Dendritic cell treated with granulocyte-macrophage colony-stimulating factor and Interleukin-4, amounts not matched to agents 40 ng/mL and 50 ng/mL, for 4 days (primary cell): Measurements from ENCODE around the gene PNMA8B.
"Not testable (repeated sequence)": the region's sequence is repeated elsewhere in the genome, so short reads cannot be mapped to it uniquely, and the experiment has no call there.

Source experiments
- H3K27ac Mint-ChIP-seq: one replicate; pipeline ENCODE4 v1.8.0; 2022; ENCODE audit warnings: mild to moderate bottlenecking, mixed read lengths
- H3K27me3 Mint-ChIP-seq: one replicate; pipeline ENCODE4 v1.8.0; 2022; ENCODE audit warnings: mild to moderate bottlenecking, mixed read lengths
- H3K36me3 Mint-ChIP-seq: one replicate; pipeline ENCODE4 v1.8.0; 2022; ENCODE audit warnings: low read depth, mixed read lengths
- H3K4me1 Mint-ChIP-seq: one replicate; pipeline ENCODE4 v1.8.0; 2022; ENCODE audit warnings: low read depth, mixed read lengths
- H3K4me3 Mint-ChIP-seq: one replicate; pipeline ENCODE4 v1.8.0; 2022; ENCODE audit warnings: mild to moderate bottlenecking, moderate library complexity, mixed read lengths
- H3K9me3 Mint-ChIP-seq: one replicate; pipeline ENCODE4 v1.8.0; 2022; ENCODE audit warnings: mixed read lengths
- intact Hi-C: fragments of 100-400 bp; cut with micrococcal nuclease; formaldehyde crosslinking; loops from one replicate; pipeline ENCODE4 v1.15.0; 2022

PNMA8B gene

DNA sequence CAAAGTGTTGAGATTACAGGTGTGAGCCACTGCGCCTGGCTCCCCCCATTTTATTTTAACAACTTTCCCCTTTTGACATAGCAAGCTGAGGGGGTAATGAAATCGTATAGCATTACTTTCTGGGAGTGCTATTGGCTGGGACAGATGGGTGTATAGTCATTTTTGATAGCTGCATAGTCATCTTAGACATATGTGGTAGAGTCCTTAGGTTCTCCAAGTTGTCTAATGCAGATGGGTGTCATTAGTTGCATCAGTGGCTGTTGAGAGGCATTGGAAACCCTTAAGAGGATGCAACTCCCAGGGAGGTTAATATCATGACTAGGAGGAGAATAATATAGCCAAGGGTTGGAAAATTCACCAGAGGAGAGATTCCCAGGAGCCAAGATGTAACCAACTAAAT is 28.6 kb upstream of the PNMA8B start:
- intact Hi-C loops: no loop called here
- H3K9me3 Mint-ChIP-seq: no peaks in the 10 kb centered on the region
- peaks cover 25% of the 10 kb centered on the region for H3K27me3 Mint-ChIP-seq
- H3K27ac Mint-ChIP-seq: no peak overlapping the region
- no peaks in the 10 kb centered on the region for H3K36me3 Mint-ChIP-seq
- H3K4me1 Mint-ChIP-seq: peaks cover 34% of the 10 kb centered on the region
- H3K4me3 Mint-ChIP-seq: no peak overlapping the region

DNA sequence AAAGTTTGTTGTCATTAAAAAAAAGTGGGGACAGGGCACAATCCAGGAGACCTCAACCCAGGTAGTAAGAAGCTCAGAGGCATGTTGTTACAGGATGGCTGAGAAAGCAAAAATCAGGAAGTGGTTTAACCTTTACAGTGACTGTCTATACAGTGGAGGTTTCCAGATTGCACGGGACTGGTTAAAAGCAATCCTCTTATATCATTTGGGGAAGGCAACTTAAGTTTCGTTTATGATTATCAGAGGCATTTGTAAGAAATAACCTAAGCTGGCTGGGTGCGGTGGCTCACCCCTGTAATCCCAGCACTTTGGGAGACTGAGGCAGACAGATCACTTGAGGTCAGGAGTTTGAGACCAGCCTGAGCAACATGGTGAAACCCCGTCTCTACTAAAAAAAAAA is 27.3 kb upstream of the PNMA8B start:
- peaks cover 21% of the 10 kb centered on the region for H3K4me1 Mint-ChIP-seq
- H3K36me3 Mint-ChIP-seq, H3K4me3 Mint-ChIP-seq, H3K27ac Mint-ChIP-seq, H3K9me3 Mint-ChIP-seq, intact Hi-C loops: not testable (repeated sequence)
- peaks cover 15% of the 10 kb centered on the region for H3K27me3 Mint-ChIP-seq

DNA sequence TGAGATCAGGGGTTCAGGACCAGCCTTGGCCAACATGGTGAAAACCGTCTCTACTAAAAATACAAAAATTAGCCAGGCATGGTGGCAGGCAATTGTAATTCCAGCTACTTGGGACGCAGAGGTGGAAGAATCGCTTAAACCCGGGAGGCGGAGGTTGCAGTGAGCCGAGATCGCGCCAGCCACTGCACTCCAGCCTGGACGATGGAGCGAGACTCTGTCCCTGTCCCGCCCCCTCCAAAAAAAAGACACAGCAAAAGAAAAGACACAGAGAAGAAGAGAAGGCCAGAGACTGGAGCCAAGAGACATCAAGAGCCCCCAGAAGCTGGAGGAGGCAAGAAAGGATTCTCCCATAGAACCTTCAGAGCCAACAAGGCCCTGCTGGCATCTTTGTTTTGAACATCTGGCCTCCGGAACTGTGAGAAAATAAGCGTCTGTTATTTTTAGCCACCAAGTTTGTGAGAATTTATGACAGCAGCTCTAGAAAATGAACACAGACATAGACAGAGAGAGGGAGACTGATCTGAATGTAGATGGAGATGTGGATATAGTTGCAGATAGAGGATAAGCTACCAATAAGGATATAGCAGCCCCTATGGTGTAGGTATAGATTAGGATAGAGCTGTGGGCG is 25.7 kb upstream of the PNMA8B start:
- Mint-ChIP-seq H3K4me1 (peaks cover 13% of the 10 kb centered on the region), H3K9me3 (no peaks in the 10 kb centered on the region), H3K4me3 (no peak overlapping the region), H3K27ac (no peak overlapping the region), H3K27me3 (peaks cover 15% of the 10 kb centered on the region), H3K36me3 (no peaks in the 10 kb centered on the region)
- intact Hi-C loops: no loop called here

DNA sequence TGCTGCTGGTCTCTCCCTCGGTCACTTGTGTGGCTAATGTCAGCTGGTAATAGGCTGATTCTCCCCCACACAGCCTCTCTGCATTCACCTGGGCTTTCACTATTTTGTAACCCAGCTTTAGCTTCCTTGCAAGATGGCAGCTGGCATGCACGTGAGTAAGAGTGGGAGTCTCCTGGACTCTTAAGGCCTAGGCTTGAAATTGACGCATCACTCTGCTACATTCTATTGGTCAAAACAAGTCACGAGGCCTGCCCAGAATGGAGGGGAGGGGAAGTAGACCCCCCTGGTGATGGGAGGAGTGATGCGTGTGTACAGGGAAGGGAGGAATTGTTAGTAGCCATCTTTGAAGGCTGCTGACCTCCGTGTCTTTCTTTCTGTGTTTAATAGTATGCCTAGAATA is 24.9 kb upstream of the PNMA8B start:
- Mint-ChIP-seq H3K4me1 (peaks cover 13% of the 10 kb centered on the region), H3K4me3 (no peak overlapping the region), H3K27ac (no peak overlapping the region), H3K27me3 (peaks cover 17% of the 10 kb centered on the region), H3K36me3 (no peaks in the 10 kb centered on the region), H3K9me3 (no peaks in the 10 kb centered on the region)
- intact Hi-C loops: no loop called here

DNA sequence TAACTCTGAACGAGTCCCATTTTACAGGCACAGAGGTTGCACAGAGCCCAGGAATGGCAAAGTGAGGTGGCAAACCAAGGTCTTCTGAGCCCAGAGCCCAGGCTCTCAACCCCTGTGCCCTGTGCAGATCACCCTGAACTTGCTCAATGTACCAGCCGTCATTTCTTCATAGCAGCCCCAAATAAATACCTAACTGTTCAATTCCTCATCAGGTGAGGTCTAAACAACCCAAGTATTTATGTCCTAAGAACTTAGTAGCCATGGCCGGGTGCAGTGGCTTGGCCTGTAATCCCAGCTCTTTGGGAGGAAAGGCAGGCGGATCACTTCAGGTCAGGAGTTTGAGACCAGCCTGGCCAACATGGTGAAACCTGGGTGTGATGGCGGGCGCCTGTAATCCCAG is 21.8 kb upstream of the PNMA8B start:
- no peaks in the 10 kb centered on the region for H3K9me3 Mint-ChIP-seq
- intact Hi-C loops: no loop called here
- no peaks in the 10 kb centered on the region for H3K36me3 Mint-ChIP-seq
- H3K27ac Mint-ChIP-seq: no peak overlapping the region
- H3K27me3 Mint-ChIP-seq: peaks cover 24% of the 10 kb centered on the region
- no peak overlapping the region for H3K4me3 Mint-ChIP-seq
- H3K4me1 Mint-ChIP-seq: peaks cover 9% of the 10 kb centered on the region

DNA sequence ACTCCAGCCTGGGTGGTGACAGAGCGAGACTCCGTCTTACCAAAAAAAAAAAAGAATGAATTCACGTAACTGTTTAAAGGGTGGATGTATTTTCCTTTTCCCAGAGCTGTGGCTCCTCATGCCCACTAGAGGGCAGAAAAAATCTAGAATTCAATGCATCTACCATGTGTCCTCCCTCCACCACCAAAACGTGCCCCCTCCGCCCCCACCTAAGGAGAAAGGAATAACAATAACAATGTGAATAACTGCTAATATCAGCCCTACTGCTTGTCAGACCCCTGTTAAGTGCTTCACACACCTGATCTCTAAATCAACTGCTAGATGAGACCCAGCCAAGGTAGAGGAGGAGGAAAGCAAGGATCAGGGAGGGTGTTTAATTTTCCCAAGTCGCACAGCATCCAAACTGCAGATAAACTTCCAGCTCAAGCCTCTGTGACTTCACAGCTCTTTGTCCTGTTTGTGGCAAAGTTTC is 20.2 kb upstream of the PNMA8B start:
- H3K4me3 Mint-ChIP-seq: no peak overlapping the region
- intact Hi-C loops: loop anchor here (1.0 kb wide), 1 partner anchor 26 kb away; no protein-coding TSS in a partner anchor

DNA sequence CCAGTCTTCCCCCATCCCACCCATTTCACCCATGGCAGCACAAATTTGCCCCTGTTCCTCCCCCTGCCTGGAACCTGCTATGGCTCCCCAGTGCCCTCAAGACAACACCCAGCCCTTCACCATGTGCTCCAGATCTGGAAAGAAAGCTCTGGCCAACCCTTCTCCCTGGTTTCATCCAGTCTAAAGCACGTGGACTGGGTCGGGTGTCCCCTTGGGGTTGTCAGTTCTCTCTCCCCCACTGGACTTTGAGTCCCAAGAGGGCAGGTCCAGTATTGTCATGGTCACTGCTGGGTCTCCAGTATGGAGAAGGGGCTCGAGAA is 19.6 kb upstream of the PNMA8B start:
- Mint-ChIP-seq H3K4me1 (peaks cover 8% of the 10 kb centered on the region), H3K4me3 (no peak overlapping the region), H3K9me3 (peaks cover 13% of the 10 kb centered on the region), H3K36me3 (no peaks in the 10 kb centered on the region), H3K27me3 (peaks cover 30% of the 10 kb centered on the region), H3K27ac (no peak overlapping the region)
- intact Hi-C loops: loop anchor here (1.0 kb wide), 1 partner anchor 27 kb away; no protein-coding TSS in a partner anchor

More for the DNA sequence above, 20.2 kb upstream of the PNMA8B start:
- peaks cover 8% of the 10 kb centered on the region for H3K4me1 Mint-ChIP-seq
- H3K27me3 Mint-ChIP-seq: peaks cover 29% of the 10 kb centered on the region
- H3K36me3 Mint-ChIP-seq: no peaks in the 10 kb centered on the region
- H3K9me3 Mint-ChIP-seq: peaks cover 9% of the 10 kb centered on the region
- H3K27ac Mint-ChIP-seq: no peak overlapping the region

DNA sequence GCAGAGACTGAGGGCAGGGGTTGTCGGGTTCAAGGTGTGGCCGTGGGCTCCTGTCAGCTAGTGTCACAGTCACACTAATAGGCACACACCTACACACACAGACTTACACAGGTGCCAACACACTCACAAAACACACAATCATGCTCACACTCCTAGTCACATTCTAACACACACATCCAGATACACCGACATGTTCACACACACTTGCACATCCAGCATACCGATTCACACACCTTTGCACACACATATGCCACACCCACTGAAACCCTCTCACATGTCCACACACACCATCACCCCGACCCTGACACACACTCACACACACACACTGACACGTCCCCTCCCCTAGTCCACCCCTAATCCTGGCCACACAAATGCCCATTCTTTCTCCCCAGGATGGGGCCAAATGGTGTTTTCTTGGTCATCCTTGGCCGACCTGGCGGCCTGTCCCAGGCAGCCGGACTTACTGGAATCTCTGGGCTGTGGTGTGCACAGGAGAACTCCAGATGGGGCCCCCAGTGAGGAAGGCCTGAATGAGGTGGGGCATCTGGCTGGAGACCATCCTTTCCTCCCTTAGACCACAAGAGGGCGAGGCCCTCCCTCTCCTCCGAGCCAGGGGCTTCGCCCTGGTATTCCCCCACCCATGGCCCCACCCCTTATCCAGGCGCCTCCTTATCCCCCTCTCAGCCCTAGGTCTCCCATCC is 19.1 kb upstream of the PNMA8B start:
- Mint-ChIP-seq H3K27me3 (peaks cover 31% of the 10 kb centered on the region), H3K36me3 (no peaks in the 10 kb centered on the region), H3K4me1 (peaks cover 8% of the 10 kb centered on the region), H3K27ac (no peak overlapping the region), H3K4me3 (no peak overlapping the region), H3K9me3 (peaks cover 13% of the 10 kb centered on the region)
- intact Hi-C loops: loop anchor here (1.0 kb wide), 1 partner anchor 28 kb away; no protein-coding TSS in a partner anchor

DNA sequence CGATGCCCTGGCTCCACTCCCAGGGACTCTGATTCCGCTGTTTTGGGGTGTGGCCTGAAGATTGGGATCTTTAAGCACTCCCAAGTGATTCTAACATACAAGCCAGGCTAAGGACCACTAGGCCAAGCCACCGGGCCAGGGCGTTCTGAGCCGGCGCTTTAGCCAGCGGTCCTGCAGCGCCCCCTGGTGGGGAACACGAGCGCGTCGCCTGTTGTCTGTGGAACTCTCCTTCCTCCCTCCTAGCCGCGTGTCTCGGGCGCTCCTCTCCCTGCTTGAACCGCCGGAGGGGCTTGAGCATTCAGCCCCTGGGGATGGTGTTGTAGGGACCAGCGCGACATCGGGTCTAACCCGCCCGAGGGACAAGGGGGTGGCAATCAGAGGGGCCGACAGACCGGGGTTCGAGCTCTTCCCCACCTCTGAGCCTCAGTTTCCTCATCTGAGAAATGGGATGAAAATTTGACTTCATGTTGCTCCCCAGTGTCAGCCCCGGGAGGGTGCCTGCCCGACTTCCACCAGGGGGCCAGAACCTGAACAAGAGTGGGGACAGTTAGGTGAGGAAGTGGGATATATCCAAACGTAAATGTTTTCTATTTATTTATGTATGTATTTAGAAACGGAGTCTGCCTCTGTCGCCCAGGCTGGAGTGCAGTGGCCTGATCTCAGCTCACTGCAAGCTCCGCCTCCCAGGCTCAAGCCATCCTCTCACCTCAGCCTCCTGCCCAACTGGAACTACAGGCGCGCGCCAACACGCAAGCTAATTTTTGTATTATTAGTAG is 18.0 kb upstream of the PNMA8B start:
- intact Hi-C loops: loop anchor here (1.0 to 2.0 kb wide), 3 partner anchors 23 to 235 kb away; no protein-coding TSS in a partner anchor
- Mint-ChIP-seq H3K27ac (no peak overlapping the region), H3K4me1 (peaks cover 8% of the 10 kb centered on the region), H3K9me3 (peaks cover 13% of the 10 kb centered on the region), H3K4me3 (no peak overlapping the region), H3K27me3 (peaks cover 37% of the 10 kb centered on the region), H3K36me3 (no peaks in the 10 kb centered on the region)

DNA sequence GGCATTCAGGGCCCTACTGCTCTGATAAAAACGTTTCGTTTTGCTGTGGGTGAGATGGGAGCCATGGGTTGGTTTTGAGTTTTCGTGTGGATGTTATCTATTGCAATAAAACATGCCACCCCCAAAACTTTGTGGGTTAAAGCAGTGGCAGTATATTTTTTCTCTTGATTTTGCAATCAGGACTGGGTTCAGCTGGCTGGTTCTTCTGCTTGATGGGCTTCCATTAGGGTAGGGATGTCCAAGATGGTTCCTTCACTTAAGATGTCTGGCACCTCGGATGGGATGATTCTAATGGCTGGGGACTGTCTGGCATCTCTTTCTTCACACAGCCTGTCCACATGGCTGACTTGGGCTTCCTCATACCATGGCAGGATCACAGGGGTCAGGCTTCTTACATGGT is 15.6 kb upstream of the PNMA8B start:
- peaks cover 45% of the 10 kb centered on the region for H3K27me3 Mint-ChIP-seq
- intact Hi-C loops: no loop called here
- H3K4me3 Mint-ChIP-seq: no peak overlapping the region
- peaks cover 8% of the 10 kb centered on the region for H3K4me1 Mint-ChIP-seq
- peaks cover 13% of the 10 kb centered on the region for H3K9me3 Mint-ChIP-seq
- no peaks in the 10 kb centered on the region for H3K36me3 Mint-ChIP-seq
- H3K27ac Mint-ChIP-seq: no peak overlapping the region

DNA sequence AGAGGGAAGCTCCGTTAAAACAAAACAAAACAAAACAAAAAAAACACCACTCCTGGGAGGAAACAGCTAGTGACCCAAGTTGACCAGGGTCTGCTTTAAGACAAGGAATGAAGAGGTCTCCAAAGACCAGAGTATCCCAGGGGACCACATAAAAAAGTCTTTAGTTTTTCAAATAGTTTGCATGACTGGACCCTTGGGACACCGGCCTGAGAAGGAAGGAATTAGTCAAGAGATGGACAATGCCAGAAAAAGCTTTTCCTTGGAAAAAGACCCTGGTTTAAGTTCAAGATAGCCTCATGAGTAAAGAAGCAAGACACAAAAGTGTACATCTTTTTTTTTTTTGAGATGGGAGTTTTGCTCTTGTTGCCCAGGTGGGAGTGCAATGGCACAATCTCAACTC is 12.5 kb upstream of the PNMA8B start:
- Mint-ChIP-seq H3K27me3 (peaks cover 41% of the 10 kb centered on the region), H3K4me1 (peaks cover 4% of the 10 kb centered on the region), H3K9me3 (peaks cover 13% of the 10 kb centered on the region), H3K27ac (no peak overlapping the region), H3K36me3 (no peaks in the 10 kb centered on the region), H3K4me3 (no peak overlapping the region)
- intact Hi-C loops: no loop called here

DNA sequence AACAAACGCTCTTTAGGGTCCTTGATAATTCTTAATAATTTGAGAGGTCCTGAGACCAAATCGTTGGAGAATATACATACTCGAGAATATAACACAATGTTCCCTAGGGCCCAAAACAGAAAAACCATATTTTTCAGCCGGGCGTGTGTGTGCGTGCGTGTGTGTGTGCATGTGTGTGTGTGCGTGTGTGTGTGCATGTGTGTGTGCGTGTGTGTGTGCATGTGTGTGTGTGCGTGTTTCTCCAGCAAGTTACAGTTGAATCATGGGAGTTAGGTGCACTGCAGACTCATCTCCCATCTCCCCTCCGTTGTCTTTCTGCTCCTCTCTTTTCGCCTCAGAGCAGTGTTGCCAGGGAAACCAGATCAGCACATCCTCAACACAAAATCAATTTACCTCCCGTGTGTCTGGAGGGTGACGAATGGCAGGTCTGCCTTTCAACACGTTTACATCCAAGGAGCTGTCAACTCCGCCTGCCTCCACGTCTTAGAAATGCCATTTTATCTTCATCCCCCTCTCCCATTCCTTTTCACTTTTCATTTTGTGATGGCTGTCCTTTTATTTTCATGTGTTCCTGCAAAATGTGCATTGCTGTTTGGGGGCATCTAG is 8.3 kb upstream of the PNMA8B start:
- H3K27me3 Mint-ChIP-seq: peaks cover 62% of the 10 kb centered on the region
- peaks cover 10% of the 10 kb centered on the region for H3K4me1 Mint-ChIP-seq
- intact Hi-C loops: no loop called here
- H3K4me3 Mint-ChIP-seq: no peak overlapping the region
- H3K9me3 Mint-ChIP-seq: no peaks in the 10 kb centered on the region
- H3K36me3 Mint-ChIP-seq: no peaks in the 10 kb centered on the region
- H3K27ac Mint-ChIP-seq: no peak overlapping the region

DNA sequence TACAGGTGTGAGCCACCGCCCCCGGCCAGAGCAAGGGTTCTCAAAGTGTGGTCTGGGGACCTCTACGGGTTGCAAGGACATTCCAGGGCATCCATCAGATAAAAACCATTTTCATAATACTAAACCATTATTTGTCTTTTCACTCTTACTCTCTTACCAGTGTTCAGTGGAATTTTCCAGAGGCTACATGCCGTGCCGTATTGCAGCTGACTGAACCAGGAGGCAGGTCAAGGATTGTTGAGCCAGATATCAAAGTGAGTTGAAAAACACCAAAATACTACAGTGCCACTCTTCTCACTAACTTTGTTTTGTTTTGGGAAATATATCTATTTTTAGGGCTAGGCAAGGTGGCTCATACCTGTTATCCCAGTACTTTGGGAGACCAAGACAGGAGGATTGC is 7.2 kb upstream of the PNMA8B start:
- Mint-ChIP-seq H3K27me3 (peaks cover 59% of the 10 kb centered on the region), H3K36me3 (no peaks in the 10 kb centered on the region), H3K4me3 (no peak overlapping the region), H3K27ac (no peak overlapping the region), H3K4me1 (peaks cover 13% of the 10 kb centered on the region), H3K9me3 (no peaks in the 10 kb centered on the region)
- intact Hi-C loops: no loop called here

DNA sequence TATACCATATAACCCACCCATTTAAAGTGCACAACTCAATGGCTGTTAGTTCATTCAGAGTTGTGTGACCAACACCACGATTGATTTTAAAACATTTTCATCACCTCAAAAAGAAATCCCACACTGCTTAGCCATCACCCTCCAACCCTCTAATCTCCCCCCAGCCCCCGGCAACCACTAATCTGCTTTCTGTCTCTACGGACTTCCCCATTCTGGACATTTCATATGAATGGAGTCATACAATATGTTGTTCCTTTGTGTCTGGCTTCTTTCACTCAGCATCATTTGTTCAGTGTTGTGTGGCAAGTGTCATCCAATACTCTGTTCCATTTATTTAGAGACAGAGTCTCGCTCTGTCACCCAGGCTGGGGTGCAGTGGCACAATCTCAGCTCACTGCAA is 4.0 kb upstream of the PNMA8B start:
- H3K9me3 Mint-ChIP-seq: no peaks in the 10 kb centered on the region
- H3K27me3 Mint-ChIP-seq: peaks cover 74% of the 10 kb centered on the region
- peaks cover 20% of the 10 kb centered on the region for H3K4me1 Mint-ChIP-seq
- H3K36me3 Mint-ChIP-seq: no peaks in the 10 kb centered on the region
- H3K4me3 Mint-ChIP-seq: no peak overlapping the region
- intact Hi-C loops: no loop called here
- H3K27ac Mint-ChIP-seq: no peak overlapping the region
